ENCODE data around the gene PIP5K1A.

PIP5K1A gene

GRCh38 chr1:151289080-151289935, 91.0 kb downstream of the PIP5K1A start:
- DNase-seq (ENCODE audit: low spot score), result no peak

- no peak for DNase-seq (ENCODE audit: low spot score)
These were observed 91.8 kb downstream of the PIP5K1A start for GRCh38 chr1:151289991-151290708.

GRCh38 chr1:151290709-151291303, 92.5 kb downstream of the PIP5K1A start:
- DNase-seq (ENCODE audit: low spot score), result no peak

GRCh38 chr1:151292207-151293030, 94.1 kb downstream of the PIP5K1A start:
- no peak for DNase-seq (ENCODE audit: low spot score)

GRCh38 chr1:151293093-151293492, 94.7 kb downstream of the PIP5K1A start:
- DNase-seq (ENCODE audit: low spot score), result no peak

GRCh38 chr1:151294742-151295462, 96.5 kb downstream of the PIP5K1A start:
- no peak for DNase-seq (ENCODE audit: low spot score)
